ENCODE data around the gene CNTNAP5.

CNTNAP5 gene

GRCh38 chr2:124908411-124908810 is 883.3 kb downstream of the CNTNAP5 start:
- no peaks in the 10 kb centered on the region for H3K36me3 Mint-ChIP-seq (ENCODE audit: low read depth)
- H3K27ac Mint-ChIP-seq = no peak overlapping the region
- peaks cover 8% of the 10 kb centered on the region for H3K9me3 Mint-ChIP-seq
- H3K27me3 Mint-ChIP-seq = no peaks in the 10 kb centered on the region
- DNase-seq = no peak
- H3K4me3 Mint-ChIP-seq = no peak overlapping the region
- no peaks in the 10 kb centered on the region for H3K4me1 Mint-ChIP-seq (ENCODE audit: low read depth)

- peaks cover 8% of the 10 kb centered on the region for H3K9me3 Mint-ChIP-seq
- H3K36me3 Mint-ChIP-seq (ENCODE audit: low read depth) = no peaks in the 10 kb centered on the region
- H3K27ac Mint-ChIP-seq = no peak overlapping the region
- no peak overlapping the region for H3K4me3 Mint-ChIP-seq
- H3K27me3 Mint-ChIP-seq = no peaks in the 10 kb centered on the region
- no peaks in the 10 kb centered on the region for H3K4me1 Mint-ChIP-seq (ENCODE audit: low read depth)
- DNase-seq = no peak
Observed at GRCh38 chr2:124911560-124911959, 886.5 kb downstream of the CNTNAP5 start.

GRCh38 chr2:124913868-124914267 is 888.8 kb downstream of the CNTNAP5 start:
- Mint-ChIP-seq H3K4me1 (ENCODE audit: low read depth) (no peaks in the 10 kb centered on the region), H3K4me3 (no peak overlapping the region), H3K27ac (no peak overlapping the region), H3K27me3 (no peaks in the 10 kb centered on the region), H3K36me3 (ENCODE audit: low read depth) (no peaks in the 10 kb centered on the region), H3K9me3 (peaks cover 16% of the 10 kb centered on the region)
- no peak for DNase-seq

- no peak for DNase-seq
- H3K4me3 Mint-ChIP-seq = no peak overlapping the region
- H3K36me3 Mint-ChIP-seq (ENCODE audit: low read depth) = no peaks in the 10 kb centered on the region
- H3K27ac Mint-ChIP-seq = no peak overlapping the region
- H3K9me3 Mint-ChIP-seq = peaks cover 16% of the 10 kb centered on the region
- H3K4me1 Mint-ChIP-seq (ENCODE audit: low read depth) = no peaks in the 10 kb centered on the region
- no peaks in the 10 kb centered on the region for H3K27me3 Mint-ChIP-seq
Observed at GRCh38 chr2:124915567-124915966, 890.5 kb downstream of the CNTNAP5 start.

- H3K27ac Mint-ChIP-seq = no peak overlapping the region
- H3K36me3 Mint-ChIP-seq (ENCODE audit: low read depth) = no peaks in the 10 kb centered on the region
- no peaks in the 10 kb centered on the region for H3K4me1 Mint-ChIP-seq (ENCODE audit: low read depth)
- H3K27me3 Mint-ChIP-seq = no peaks in the 10 kb centered on the region
- DNase-seq = no peak
- peaks cover 13% of the 10 kb centered on the region for H3K9me3 Mint-ChIP-seq
- H3K4me3 Mint-ChIP-seq = no peak overlapping the region
Observed at GRCh38 chr2:124919296-124919695, 894.2 kb downstream of the CNTNAP5 start.

GRCh38 chr2:124920448-124920847 is 895.4 kb downstream of the CNTNAP5 start:
- no peaks in the 10 kb centered on the region for H3K27me3 Mint-ChIP-seq
- no peak overlapping the region for H3K4me3 Mint-ChIP-seq
- H3K36me3 Mint-ChIP-seq (ENCODE audit: low read depth) = no peaks in the 10 kb centered on the region
- DNase-seq = no peak
- H3K4me1 Mint-ChIP-seq (ENCODE audit: low read depth) = no peaks in the 10 kb centered on the region
- no peak overlapping the region for H3K27ac Mint-ChIP-seq
- H3K9me3 Mint-ChIP-seq = peaks cover 13% of the 10 kb centered on the region

GRCh38 chr2:124921191-124921590 is 896.1 kb downstream of the CNTNAP5 start:
- H3K4me3 Mint-ChIP-seq = no peak overlapping the region
- no peak overlapping the region for H3K27ac Mint-ChIP-seq
- no peaks in the 10 kb centered on the region for H3K27me3 Mint-ChIP-seq
- H3K4me1 Mint-ChIP-seq (ENCODE audit: low read depth) = no peaks in the 10 kb centered on the region
- peaks cover 15% of the 10 kb centered on the region for H3K9me3 Mint-ChIP-seq
- H3K36me3 Mint-ChIP-seq (ENCODE audit: low read depth) = no peaks in the 10 kb centered on the region
- DNase-seq = no peak

GRCh38 chr2:124923097-124923496 is 898.0 kb downstream of the CNTNAP5 start:
- H3K9me3 Mint-ChIP-seq = peaks cover 10% of the 10 kb centered on the region
- H3K4me1 Mint-ChIP-seq (ENCODE audit: low read depth) = no peaks in the 10 kb centered on the region
- no peak for DNase-seq
- no peak overlapping the region for H3K27ac Mint-ChIP-seq
- H3K27me3 Mint-ChIP-seq = no peaks in the 10 kb centered on the region
- no peaks in the 10 kb centered on the region for H3K36me3 Mint-ChIP-seq (ENCODE audit: low read depth)
- no peak overlapping the region for H3K4me3 Mint-ChIP-seq

- H3K36me3 Mint-ChIP-seq (ENCODE audit: low read depth) = no peaks in the 10 kb centered on the region
- no peaks in the 10 kb centered on the region for H3K27me3 Mint-ChIP-seq
- no peaks in the 10 kb centered on the region for H3K4me1 Mint-ChIP-seq (ENCODE audit: low read depth)
- no peak overlapping the region for H3K4me3 Mint-ChIP-seq
- DNase-seq = no peak
- H3K9me3 Mint-ChIP-seq = peaks cover 10% of the 10 kb centered on the region
- H3K27ac Mint-ChIP-seq = no peak overlapping the region
Observed at GRCh38 chr2:124933883-124934282, 908.8 kb downstream of the CNTNAP5 start.

GRCh38 chr2:124953921-124954320 is 928.8 kb downstream of the CNTNAP5 start:
- DNase-seq = no peak
- H3K36me3 Mint-ChIP-seq (ENCODE audit: low read depth) = no peaks in the 10 kb centered on the region
- H3K9me3 Mint-ChIP-seq = peaks cover 18% of the 10 kb centered on the region
- H3K27ac Mint-ChIP-seq = no peak overlapping the region
- no peaks in the 10 kb centered on the region for H3K4me1 Mint-ChIP-seq (ENCODE audit: low read depth)
- H3K27me3 Mint-ChIP-seq = no peaks in the 10 kb centered on the region
- H3K4me3 Mint-ChIP-seq = no peak overlapping the region

- H3K27me3 Mint-ChIP-seq = no peaks in the 10 kb centered on the region
- DNase-seq = no peak
Observed at GRCh38 chr2:124959581-124959980, 934.5 kb downstream of the CNTNAP5 start.

GRCh38 chr2:124961132-124961531 is 936.0 kb downstream of the CNTNAP5 start:
- no peaks in the 10 kb centered on the region for H3K36me3 Mint-ChIP-seq (ENCODE audit: low read depth)
- H3K27ac Mint-ChIP-seq = no peak overlapping the region
- no peak for DNase-seq
- H3K4me3 Mint-ChIP-seq = no peak overlapping the region
- peaks cover 13% of the 10 kb centered on the region for H3K9me3 Mint-ChIP-seq
- no peaks in the 10 kb centered on the region for H3K27me3 Mint-ChIP-seq
- no peaks in the 10 kb centered on the region for H3K4me1 Mint-ChIP-seq (ENCODE audit: low read depth)

More at GRCh38 chr2:124959581-124959980, 934.5 kb downstream of the CNTNAP5 start:
- Mint-ChIP-seq H3K36me3 (ENCODE audit: low read depth) (no peaks in the 10 kb centered on the region), H3K27ac (no peak overlapping the region), H3K9me3 (peaks cover 15% of the 10 kb centered on the region), H3K4me1 (ENCODE audit: low read depth) (no peaks in the 10 kb centered on the region), H3K4me3 (no peak overlapping the region)
